Heart left ventricle (tissue), 13 donors: ENCODE measurements around the gene SEZ6L2.

Source experiments
- CTCF ChIP-seq, 12 donors: fragments of 200-600 bp; sonication (generic) in 4 of 12; IDR thresholded peaks; one replicate each; pipeline versions ENCODE4 v1.5.0 to v1.8.0; 2018 to 2022; ENCODE audit warnings: antibody characterized with exemption in 12 of 12, mild to moderate bottlenecking in 5 of 12
- POLR2A ChIP-seq, 2 donors: fragments of 450-650 bp; IDR thresholded peaks; one replicate each; pipeline ENCODE4 v1.6.1; 2017; ENCODE audit warnings: antibody characterized with exemption in 2 of 2, mild to moderate bottlenecking in 2 of 2, moderate library complexity in 2 of 2
- donor health status: ischemic (EF 13 %, LVEDD 7.1; RV severe dilation, severe dysfunction).
- donor health status: DM: no; HTN: yes; CAD: no.
- donor health status: DM: no; HTN: no; CAD: no.
- donor health status: ischemic (EF 25% LVEDD 6.9; RV normal size, moderate dysfunction).
- donor health status: ischemic (EF 25% LVEDD 5.7; RV mildly dilated, moderate dysfunction).
- donor health status: ischemic (EF 35%, LVEDD 5.7; RV mildly dilated, moderate dysfunction).
- donor health status: nonischemic (EF 11% LVEDD 7.7; RV severe dilation, severe dysfunction).
- donor health status: DM: yes; HTN: yes; CAD: no.
- donor health status: PGD.
- donor health status: ischemic (EF 29% LVEDD 5.4; RV normal size, mild dysfunction).
- donor health status: nonischemic (EF 23%, LVEDD 6.1; RV moderate dilation, normal function).

DNA sequence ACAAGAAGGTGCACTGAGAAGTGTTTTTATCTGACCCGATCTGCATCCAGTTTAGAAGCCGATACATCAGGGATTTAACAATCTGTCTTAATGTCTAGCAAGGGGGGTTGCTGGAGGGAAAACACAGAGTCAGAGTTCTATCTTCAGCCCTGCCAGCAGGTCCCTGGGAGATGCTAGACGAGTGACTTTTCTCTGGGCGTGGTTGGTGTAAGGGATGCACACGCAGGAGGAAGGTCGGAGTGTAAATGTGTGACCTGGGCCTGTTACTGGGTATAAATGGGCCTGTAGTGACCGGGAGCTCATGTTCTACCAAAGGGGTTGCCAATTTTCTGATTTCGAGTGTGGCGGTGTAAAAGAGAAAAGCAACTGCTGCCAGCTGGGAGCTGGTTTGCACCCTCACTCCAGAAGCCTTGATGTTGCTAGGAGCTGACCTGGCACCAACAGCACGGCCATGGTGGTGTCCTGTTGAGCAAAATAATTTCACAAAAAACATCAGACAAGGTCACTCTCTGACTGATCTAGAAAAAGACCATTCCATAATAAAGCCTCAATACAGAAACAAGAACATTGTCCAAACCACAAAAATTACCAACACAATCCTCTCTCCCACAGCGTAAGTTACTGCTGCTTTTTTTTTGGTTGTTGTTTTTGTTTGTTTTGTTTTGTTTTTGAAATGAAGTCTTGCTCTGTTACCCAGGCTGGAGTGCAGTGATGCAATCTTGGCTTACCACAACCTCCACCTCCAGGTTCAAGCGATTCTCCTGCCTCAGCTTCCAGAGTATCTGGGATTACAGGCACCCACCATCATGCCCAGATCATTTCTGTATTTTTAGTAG, 27.9 kb upstream of the SEZ6L2 start:
- no peak for TF ChIP-seq CTCF (IDR thresholded peaks at IDR 0.05)
- TF ChIP-seq POLR2A (IDR thresholded peaks at IDR 0.05) = no peak
